ENCODE measurements around the gene NAA80. TPM values are rescaled to one million over a fixed set of nuclear protein-coding genes. Genes with fewer than 3 reads are reported as not detected.

NAA80 gene
- polyA plus RNA-seq, 3 donors from 2014 or later = 4.7 to 13.4 (median 10.5) TPM

GRCh38 chr3:50325113-50325480 lies 25.9 kb upstream of the NAA80 start:
- peaks cover 35 to 40% of the 10 kb centered on the region in 2 donors for H3K4me1 Mint-ChIP-seq
- peak overlapping the region in 5 of 6 donors; percentile 43 to 88 (median 62) for H3K27ac Mint-ChIP-seq
- H3K4me3 Mint-ChIP-seq = no peak overlapping the region
- H3K27me3 Mint-ChIP-seq (ENCODE audit: low read depth in 3 of 3) = peaks cover 0 to 10% (median 2%) of the 10 kb centered on the region in 3 donors
- H3K36me3 Mint-ChIP-seq = no peaks in the 10 kb centered on the region
- H3K9me3 Mint-ChIP-seq = no peaks in the 10 kb centered on the region
- no peak for DNase-seq

GRCh38 chr3:50324351-50325112 lies 25.3 kb upstream of the NAA80 start:
- H3K36me3 Mint-ChIP-seq = no peaks in the 10 kb centered on the region
- H3K27me3 Mint-ChIP-seq (ENCODE audit: low read depth in 3 of 3) = peaks cover 0 to 10% (median 2%) of the 10 kb centered on the region in 3 donors
- peak overlapping the region; percentile 36 to 88 (median 71) for H3K27ac Mint-ChIP-seq
- H3K9me3 Mint-ChIP-seq = no peaks in the 10 kb centered on the region
- H3K4me1 Mint-ChIP-seq = peaks cover 39 to 46% of the 10 kb centered on the region in 2 donors
- DNase-seq = peak; percentile 47 to 56 (median 56)
- H3K4me3 Mint-ChIP-seq = peak overlapping the region in 2 of 5 donors; percentile 2 to 40

- H3K27ac Mint-ChIP-seq = peak overlapping the region in 4 of 6 donors; percentile 18 to 75 (median 49)
- H3K27me3 Mint-ChIP-seq (ENCODE audit: low read depth in 3 of 3) = peaks cover 0 to 5% (median 2%) of the 10 kb centered on the region in 3 donors
- no peaks in the 10 kb centered on the region for H3K9me3 Mint-ChIP-seq
- no peaks in the 10 kb centered on the region for H3K36me3 Mint-ChIP-seq
- DNase-seq = no peak
- H3K4me3 Mint-ChIP-seq = no peak overlapping the region
- H3K4me1 Mint-ChIP-seq = peaks cover 47 to 53% of the 10 kb centered on the region in 2 donors
Measured at GRCh38 chr3:50323614-50324199, 24.5 kb upstream of the NAA80 start.

GRCh38 chr3:50323092-50323600 lies 23.9 kb upstream of the NAA80 start:
- DNase-seq = no peak
- peak overlapping the region in 5 of 6 donors; percentile 5 to 75 (median 59) for H3K27ac Mint-ChIP-seq
- peak overlapping the region in 3 of 5 donors; percentile 39 to 62 (median 58) for H3K4me3 Mint-ChIP-seq
- H3K4me1 Mint-ChIP-seq = peaks cover 47 to 53% of the 10 kb centered on the region in 2 donors
- no peaks in the 10 kb centered on the region for H3K9me3 Mint-ChIP-seq
- no peaks in the 10 kb centered on the region for H3K36me3 Mint-ChIP-seq
- peaks cover 0 to 5% (median 0%) of the 10 kb centered on the region in 3 donors for H3K27me3 Mint-ChIP-seq (ENCODE audit: low read depth in 3 of 3)

- DNase-seq = no peak
- Mint-ChIP-seq H3K4me3 (peak within 1 kb of the TSS; percentile 81 to 86 (median 85)), H3K9me3 (no peaks in the 10 kb centered on the region), H3K36me3 (no peaks in the 10 kb centered on the region), H3K27me3 (ENCODE audit: low read depth in 3 of 3) (peaks cover 0 to 2% (median 0%) of the 10 kb centered on the region in 3 donors), H3K27ac (peak within 1 kb of the TSS; percentile 80 to 92 (median 88)), H3K4me1 (peaks cover 46 to 48% of the 10 kb centered on the region in 2 donors)
Measured at GRCh38 chr3:50322386-50323091, 23.3 kb upstream of the NAA80 start, which contains the start of gene HYAL2. HYAL2 (minus strand) TSS chr3:50322745; CDS start chr3:50320489, 2,256 bp downstream.

GRCh38 chr3:50322115-50322385 lies 22.8 kb upstream of the NAA80 start:
- Mint-ChIP-seq H3K4me3 (peak overlapping the region in 4 of 5 donors; percentile 82 to 86 (median 85)), H3K27ac (no peak overlapping the region), H3K9me3 (no peaks in the 10 kb centered on the region), H3K36me3 (no peaks in the 10 kb centered on the region), H3K4me1 (peaks cover 43 to 46% of the 10 kb centered on the region in 2 donors), H3K27me3 (ENCODE audit: low read depth in 3 of 3) (peaks cover 0 to 2% (median 0%) of the 10 kb centered on the region in 3 donors)
- DNase-seq = no peak

GRCh38 chr3:50321336-50322114 lies 22.3 kb upstream of the NAA80 start:
- Mint-ChIP-seq H3K9me3 (no peaks in the 10 kb centered on the region), H3K36me3 (no peaks in the 10 kb centered on the region), H3K4me1 (peaks cover 44 to 46% of the 10 kb centered on the region in 2 donors), H3K27ac (peak overlapping the region; percentile 80 to 92 (median 88)), H3K27me3 (ENCODE audit: low read depth in 3 of 3) (peaks cover 0 to 3% (median 2%) of the 10 kb centered on the region in 3 donors), H3K4me3 (peak overlapping the region; percentile 81 to 86 (median 85))
- peak; percentile 80 to 82 (median 81) for DNase-seq

GRCh38 chr3:50320853-50321335 lies 21.7 kb upstream of the NAA80 start:
- peaks cover 0 to 4% (median 4%) of the 10 kb centered on the region in 3 donors for H3K27me3 Mint-ChIP-seq (ENCODE audit: low read depth in 3 of 3)
- H3K4me3 Mint-ChIP-seq = peak overlapping the region; percentile 91 to 96 (median 94)
- DNase-seq = no peak
- peaks cover 48 to 50% of the 10 kb centered on the region in 2 donors for H3K4me1 Mint-ChIP-seq
- no peaks in the 10 kb centered on the region for H3K9me3 Mint-ChIP-seq
- no peaks in the 10 kb centered on the region for H3K36me3 Mint-ChIP-seq
- peak overlapping the region; percentile 69 to 94 (median 90) for H3K27ac Mint-ChIP-seq

- H3K27ac Mint-ChIP-seq = peak overlapping the region in 5 of 6 donors; percentile 78 to 94 (median 90)
- peak overlapping the region; percentile 91 to 96 (median 94) for H3K4me3 Mint-ChIP-seq
- peaks cover 49 to 51% of the 10 kb centered on the region in 2 donors for H3K4me1 Mint-ChIP-seq
- H3K9me3 Mint-ChIP-seq = no peaks in the 10 kb centered on the region
- H3K27me3 Mint-ChIP-seq (ENCODE audit: low read depth in 3 of 3) = peaks cover 0 to 4% (median 4%) of the 10 kb centered on the region in 3 donors
- H3K36me3 Mint-ChIP-seq = peaks cover 0 to 3% (median 2%) of the 10 kb centered on the region in 3 donors
- DNase-seq = no peak
Measured at GRCh38 chr3:50319894-50320625, 20.9 kb upstream of the NAA80 start.

GRCh38 chr3:50319181-50319893 lies 20.1 kb upstream of the NAA80 start:
- H3K27ac Mint-ChIP-seq = peak overlapping the region in 5 of 6 donors; percentile 74 to 79 (median 76)
- H3K9me3 Mint-ChIP-seq = no peaks in the 10 kb centered on the region
- peaks cover 0 to 4% (median 3%) of the 10 kb centered on the region in 3 donors for H3K36me3 Mint-ChIP-seq
- H3K27me3 Mint-ChIP-seq (ENCODE audit: low read depth in 3 of 3) = peaks cover 0 to 4% (median 4%) of the 10 kb centered on the region in 3 donors
- no peak for DNase-seq
- peak overlapping the region; percentile 62 to 96 (median 74) for H3K4me3 Mint-ChIP-seq
- peaks cover 43 to 46% of the 10 kb centered on the region in 2 donors for H3K4me1 Mint-ChIP-seq

GRCh38 chr3:50318615-50319014 lies 19.4 kb upstream of the NAA80 start:
- no peaks in the 10 kb centered on the region for H3K9me3 Mint-ChIP-seq

More at GRCh38 chr3:50318615-50319014, 19.4 kb upstream of the NAA80 start:
- Mint-ChIP-seq H3K27me3 (ENCODE audit: low read depth in 3 of 3) (peaks cover 0 to 4% (median 4%) of the 10 kb centered on the region in 3 donors), H3K4me1 (peaks cover 48 to 49% of the 10 kb centered on the region in 2 donors), H3K36me3 (peaks cover 0 to 6% (median 4%) of the 10 kb centered on the region in 3 donors), H3K4me3 (peak overlapping the region; percentile 65 to 96 (median 72)), H3K27ac (peak overlapping the region; percentile 71 to 79 (median 75))
- no peak for DNase-seq
